OCI-LY3 (cell line): Measurements from ENCODE around the gene SPAAR.

ENCODE experiments used
- H2AFZ ChIP-seq: fragments of 200-600, 300-600 bp; shearing (Covaris generic); 2 replicates; pipeline ENCODE4 v1.6.0; 2014; ENCODE audit warnings: antibody characterized with exemption, low read depth, low read length
- H3K27ac ChIP-seq: fragments of 200-600, 300-600 bp; sonication (generic); 2 replicates; pipeline ENCODE4 v1.5.1; 2014; ENCODE audit warnings: mild to moderate bottlenecking, low read length, moderate library complexity, mixed read lengths
- H3K27me3 ChIP-seq: fragments of 200-600, 300-600 bp; sonication (generic); 2 replicates; pipeline ENCODE4 v1.6.1; 2014; ENCODE audit warnings: low read depth, low read length, mixed read lengths
- H3K36me3 ChIP-seq: fragments of 200-600, 300-600 bp; sonication (generic); replicated peaks from 2 replicates; pipeline ENCODE3; 2014; ENCODE audit warnings: low read depth, low read length, mixed read lengths
- H3K4me1 ChIP-seq: fragments of 300-600, 200-600 bp; sonication (generic); 2 replicates; pipeline ENCODE4 v1.6.1; 2014; ENCODE audit warnings: low read length, mixed read lengths
- H3K4me2 ChIP-seq: fragments of 200-600, 300-600 bp; sonication (generic); 2 replicates; pipeline ENCODE4 v1.6.1; 2014; ENCODE audit warnings: low read length, mixed read lengths
- H3K4me3 ChIP-seq: fragments of 300-600, 200-600 bp; sonication (generic); 2 replicates; pipeline ENCODE4 v1.5.1; 2014; ENCODE audit warnings: antibody characterized with exemption, mild to moderate bottlenecking, low read length, moderate library complexity
- H3K79me2 ChIP-seq: fragments of 300-600, 200-600 bp; shearing (Covaris generic); 2 replicates; pipeline ENCODE4 v1.6.1; 2014; ENCODE audit warnings: mild to moderate bottlenecking, low read length, mixed read lengths
- H3K9ac ChIP-seq: fragments of 300-600, 200-600 bp; shearing (Covaris generic); 2 replicates; pipeline ENCODE4 v1.6.0; 2014; ENCODE audit warnings: mild to moderate bottlenecking, low read length, moderate library complexity
- H3K9me3 ChIP-seq: fragments of 200-600, 300-600 bp; shearing (Covaris generic); 2 replicates; pipeline ENCODE4 v1.6.1; 2014; ENCODE audit warnings: low read length, mixed read lengths; ENCODE audit not compliant: insufficient read depth
- H4K20me1 ChIP-seq: fragments of 200-600, 300-600 bp; sonication (generic); 2 replicates; pipeline ENCODE4 v1.6.1; 2016; ENCODE audit warnings: low read length, mixed read lengths; ENCODE audit not compliant: insufficient read depth
- EZH2phosphoT487 ChIP-seq: fragments of 200-600 bp; shearing (Covaris generic); IDR thresholded peaks from 2 replicates; pipeline ENCODE4 v1.6.1; 2018; ENCODE audit warnings: antibody characterized with exemption, mixed run types, low read depth
- TF ChIP-seq, protein P1 (sequence below): fragments of 200-600, 300-600 bp; sonication (generic); IDR thresholded peaks from 2 replicates; pipeline ENCODE4 v1.5.1; 2014; ENCODE audit warnings: antibody characterized with exemption, low read length, low read depth

Gene SPAAR

DNA sequence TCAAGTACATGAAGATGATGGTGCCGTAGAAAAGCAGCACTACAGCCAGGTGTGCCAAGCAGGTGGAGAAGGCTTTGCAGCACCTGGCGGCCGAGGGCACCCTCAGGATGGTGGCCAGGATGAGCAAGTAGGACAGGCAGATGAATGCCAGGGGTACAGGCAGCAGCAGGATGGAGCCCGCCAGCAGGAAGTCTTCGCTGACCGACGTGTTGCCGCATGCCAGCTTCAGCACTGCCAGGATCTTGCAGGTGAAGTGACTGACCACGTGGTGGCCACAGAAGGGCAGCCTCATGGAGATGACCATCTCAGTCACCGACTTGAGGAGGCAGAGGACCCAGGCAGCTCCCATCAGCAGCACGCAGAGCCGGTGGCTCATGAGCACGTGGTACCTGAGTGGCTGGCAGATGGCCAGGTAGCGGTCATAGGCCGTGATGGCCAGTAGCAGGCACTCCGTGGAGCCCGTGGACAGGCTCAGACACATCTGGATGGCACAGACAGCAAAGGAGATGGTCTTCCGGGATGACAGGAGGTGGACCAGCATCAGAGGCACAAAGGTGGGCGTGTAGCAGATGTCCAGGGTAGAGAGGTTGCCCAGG is 39.6 kb upstream of the SPAAR start:
- H3K27me3 ChIP-seq, result no peaks in the 10 kb centered on the region
- no peaks in the 10 kb centered on the region for H3K4me1 ChIP-seq
- H3K27ac ChIP-seq, result no peak overlapping the region
- no peak overlapping the region for H2AFZ ChIP-seq
- no peak overlapping the region for H3K4me2 ChIP-seq
- H3K9me3 ChIP-seq, result no peaks in the 10 kb centered on the region
- H3K79me2 ChIP-seq, result no peaks in the 10 kb centered on the region
- TF ChIP-seq EZH2phosphoT487, result no peak
- TF ChIP-seq, protein P1, sequence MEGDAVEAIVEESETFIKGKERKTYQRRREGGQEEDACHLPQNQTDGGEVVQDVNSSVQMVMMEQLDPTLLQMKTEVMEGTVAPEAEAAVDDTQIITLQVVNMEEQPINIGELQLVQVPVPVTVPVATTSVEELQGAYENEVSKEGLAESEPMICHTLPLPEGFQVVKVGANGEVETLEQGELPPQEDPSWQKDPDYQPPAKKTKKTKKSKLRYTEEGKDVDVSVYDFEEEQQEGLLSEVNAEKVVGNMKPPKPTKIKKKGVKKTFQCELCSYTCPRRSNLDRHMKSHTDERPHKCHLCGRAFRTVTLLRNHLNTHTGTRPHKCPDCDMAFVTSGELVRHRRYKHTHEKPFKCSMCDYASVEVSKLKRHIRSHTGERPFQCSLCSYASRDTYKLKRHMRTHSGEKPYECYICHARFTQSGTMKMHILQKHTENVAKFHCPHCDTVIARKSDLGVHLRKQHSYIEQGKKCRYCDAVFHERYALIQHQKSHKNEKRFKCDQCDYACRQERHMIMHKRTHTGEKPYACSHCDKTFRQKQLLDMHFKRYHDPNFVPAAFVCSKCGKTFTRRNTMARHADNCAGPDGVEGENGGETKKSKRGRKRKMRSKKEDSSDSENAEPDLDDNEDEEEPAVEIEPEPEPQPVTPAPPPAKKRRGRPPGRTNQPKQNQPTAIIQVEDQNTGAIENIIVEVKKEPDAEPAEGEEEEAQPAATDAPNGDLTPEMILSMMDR, result no peak
- H3K4me3 ChIP-seq, result no peak overlapping the region
- H3K9ac ChIP-seq, result no peak overlapping the region
- H3K36me3 ChIP-seq, result no peaks in the 10 kb centered on the region
- no peaks in the 10 kb centered on the region for H4K20me1 ChIP-seq

DNA sequence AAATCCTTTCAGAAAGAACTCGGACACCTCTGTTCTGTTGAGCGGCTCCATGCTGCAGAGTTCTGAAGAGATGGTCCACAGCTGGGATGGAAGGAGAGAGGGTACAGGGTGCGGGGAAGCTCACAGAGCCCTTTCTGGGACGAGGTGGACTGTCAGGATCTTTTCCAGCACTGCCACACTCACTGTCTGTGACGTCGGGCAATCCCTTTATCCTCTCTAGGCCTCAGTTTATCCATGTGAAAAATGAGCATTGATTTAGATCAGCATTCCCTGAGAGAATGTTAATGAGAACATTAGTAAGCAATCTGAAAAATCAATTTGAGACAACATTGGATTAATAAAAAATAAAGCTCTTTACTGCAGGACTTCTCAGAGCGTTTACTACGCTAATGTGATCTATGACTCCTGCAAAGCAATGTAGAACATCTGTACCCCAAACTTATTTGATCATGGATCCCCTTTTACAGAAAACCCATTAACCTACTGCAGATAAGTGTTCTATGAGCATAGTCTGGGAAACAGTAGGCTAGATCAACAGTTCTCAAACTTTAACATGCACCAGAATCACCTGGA is 38.9 kb upstream of the SPAAR start, which contains the start of gene OR13J1:
TSS of gene OR13J1 (minus strand) at position 51 of the 573 bp plus-strand sequence. CDS start at position 51, 0 bp downstream.
- H3K4me3 ChIP-seq, result no peak within 1 kb of the TSS
- no peaks in the 10 kb centered on the region for H3K9me3 ChIP-seq
- H3K79me2 ChIP-seq, result no peaks in the 10 kb centered on the region
- no peak within 1 kb of the TSS for H3K4me2 ChIP-seq
- H3K27ac ChIP-seq, result no peak within 1 kb of the TSS
- no peak within 1 kb of the TSS for H3K9ac ChIP-seq
- H3K4me1 ChIP-seq, result no peaks in the 10 kb centered on the region
- no peaks in the 10 kb centered on the region for H3K36me3 ChIP-seq
- H2AFZ ChIP-seq, result no peak within 1 kb of the TSS
- TF ChIP-seq, protein P1, result no peak
- no peak for TF ChIP-seq EZH2phosphoT487
- no peaks in the 10 kb centered on the region for H3K27me3 ChIP-seq
- no peaks in the 10 kb centered on the region for H4K20me1 ChIP-seq

DNA sequence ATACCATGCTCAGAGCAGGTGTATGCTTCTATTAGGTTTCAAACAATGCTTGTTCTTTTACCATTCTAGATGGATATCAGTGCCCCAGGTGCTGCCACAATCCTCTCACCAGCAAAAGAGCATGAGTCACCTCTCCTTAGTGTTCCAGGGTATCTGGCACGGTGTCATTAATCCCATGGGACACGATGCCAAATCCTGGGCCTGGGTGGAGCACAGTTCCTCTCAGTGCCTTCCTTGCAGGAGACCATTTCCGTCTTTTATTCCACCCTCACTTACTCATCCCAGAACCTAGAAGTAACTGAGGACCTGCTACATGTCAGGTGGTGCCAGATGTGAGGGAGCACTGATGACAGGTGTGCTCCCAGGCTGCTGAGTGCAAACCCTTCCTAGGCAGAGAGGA is 37.7 kb upstream of the SPAAR start:
- Histone ChIP-seq H4K20me1 (no peaks in the 10 kb centered on the region), H3K79me2 (no peaks in the 10 kb centered on the region), H3K9ac (no peak overlapping the region), H2AFZ (no peak overlapping the region), H3K4me3 (no peak overlapping the region), H3K27ac (no peak overlapping the region), H3K36me3 (no peaks in the 10 kb centered on the region), H3K4me1 (no peaks in the 10 kb centered on the region), H3K27me3 (peaks cover 7% of the 10 kb centered on the region; the same call in 1 of the 2 replicates), H3K9me3 (no peaks in the 10 kb centered on the region), H3K4me2 (no peak overlapping the region)
- no peak for TF ChIP-seq EZH2phosphoT487
- TF ChIP-seq, protein P1, result no peak

DNA sequence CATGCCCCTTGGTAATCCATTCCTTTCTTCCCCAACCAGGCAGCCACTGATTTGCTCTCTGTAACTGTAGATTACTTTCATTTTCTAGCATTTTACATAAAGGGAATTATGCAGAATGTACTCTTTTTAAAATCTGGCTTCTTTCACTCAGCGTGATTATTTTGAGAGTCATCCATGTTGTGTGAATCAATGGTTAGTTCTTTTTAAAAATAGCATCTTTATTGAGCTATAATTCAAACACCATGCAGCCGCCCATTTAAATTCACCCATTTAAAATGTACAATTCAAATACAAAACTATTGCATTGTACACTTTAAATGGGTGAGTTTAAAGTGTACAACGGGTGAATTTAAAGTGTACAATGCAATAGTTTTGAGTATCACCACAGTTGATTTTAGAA is 36.8 kb upstream of the SPAAR start:
- no peaks in the 10 kb centered on the region for H3K4me1 ChIP-seq
- H3K9ac ChIP-seq, result no peak overlapping the region
- H3K79me2 ChIP-seq, result no peaks in the 10 kb centered on the region
- H3K27me3 ChIP-seq, result peaks cover 7% of the 10 kb centered on the region; the same call in 1 of the 2 replicates
- peaks cover 4% of the 10 kb centered on the region; the same call in 1 of the 2 replicates for H3K9me3 ChIP-seq
- TF ChIP-seq, protein P1, result no peak
- no peak for TF ChIP-seq EZH2phosphoT487
- no peak overlapping the region for H3K27ac ChIP-seq
- no peak overlapping the region for H3K4me2 ChIP-seq
- H2AFZ ChIP-seq, result no peak overlapping the region
- H3K36me3 ChIP-seq, result no peaks in the 10 kb centered on the region
- no peak overlapping the region for H3K4me3 ChIP-seq
- H4K20me1 ChIP-seq, result no peaks in the 10 kb centered on the region
